HTERT RPE-1 (cell line): Measurements from ENCODE around the gene POU2F2.
"Not testable (repeated sequence)": the region's sequence is repeated elsewhere in the genome, so short reads cannot be mapped to it uniquely, and the experiment has no call there.

ENCODE experiments used
- in situ Hi-C: fragments of 300-500 bp; cut with MboI; formaldehyde crosslinking; loops from 4 replicates; pipeline ENCODE4 v1.14.3; 2020; ENCODE audit warnings: low sequenced_read_pairs

The POU2F2 gene

DNA sequence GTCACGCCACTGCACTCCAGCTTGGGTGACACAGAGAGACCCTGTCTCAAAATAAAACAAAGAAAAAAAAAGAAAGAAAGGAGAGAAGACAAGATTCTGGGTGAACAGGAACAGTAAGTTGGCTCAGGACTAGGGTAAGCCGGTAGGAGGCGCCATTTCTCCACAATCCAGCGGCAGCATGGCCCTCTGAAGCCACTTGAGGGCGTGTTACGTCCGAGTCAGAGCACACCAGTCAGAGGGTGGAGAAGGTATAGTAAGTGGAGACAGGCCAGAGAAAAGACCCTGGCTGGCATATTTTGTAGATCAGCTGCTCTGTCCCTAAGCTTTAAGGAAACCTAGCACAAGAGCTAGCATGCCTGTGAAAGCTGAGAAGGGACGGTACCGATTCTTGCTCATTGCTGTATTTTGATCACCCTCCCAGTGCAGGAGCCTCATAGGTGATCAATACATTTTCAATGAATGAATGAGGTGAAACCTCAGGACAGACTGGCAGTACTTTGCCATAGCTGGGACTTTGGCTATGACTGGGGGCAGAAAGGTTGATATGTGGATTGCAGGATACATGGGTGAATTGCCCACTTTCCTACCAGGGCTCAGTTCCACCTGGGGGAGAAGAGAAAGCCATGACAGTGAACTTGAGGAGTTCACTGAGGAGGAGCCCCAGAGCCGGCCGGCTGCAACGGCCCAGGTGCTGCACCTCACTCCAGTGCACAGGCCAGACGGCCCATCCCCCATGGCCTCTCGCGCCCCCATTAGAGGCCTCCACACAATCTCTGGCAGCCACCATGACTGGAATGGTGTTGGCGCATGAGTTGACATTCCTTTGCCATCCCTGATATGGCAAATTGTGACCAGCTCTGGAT lies 23.5 kb downstream of the POU2F2 start:
- in situ Hi-C loops, result no loop called here

DNA sequence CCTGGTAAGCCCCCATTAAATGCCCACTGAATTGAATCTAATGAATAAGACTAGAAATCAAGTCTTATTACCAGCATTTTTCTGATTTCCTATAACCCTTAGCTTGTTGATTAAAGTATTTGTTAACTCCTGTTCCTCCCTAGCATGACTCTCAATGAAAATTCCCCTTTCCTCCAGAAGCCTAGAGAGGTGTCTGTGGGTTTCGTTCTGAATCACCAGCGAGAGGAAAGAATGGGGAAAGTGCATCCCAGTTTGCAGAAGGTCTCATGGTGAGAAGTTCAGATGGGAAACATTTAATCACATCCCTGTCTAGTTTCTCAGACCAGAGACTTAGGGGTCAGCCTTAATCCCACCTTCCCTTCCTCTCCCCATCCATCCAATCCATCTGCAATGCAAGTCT lies 26.9 kb downstream of the POU2F2 start:
- in situ Hi-C loops, result no loop called here

DNA sequence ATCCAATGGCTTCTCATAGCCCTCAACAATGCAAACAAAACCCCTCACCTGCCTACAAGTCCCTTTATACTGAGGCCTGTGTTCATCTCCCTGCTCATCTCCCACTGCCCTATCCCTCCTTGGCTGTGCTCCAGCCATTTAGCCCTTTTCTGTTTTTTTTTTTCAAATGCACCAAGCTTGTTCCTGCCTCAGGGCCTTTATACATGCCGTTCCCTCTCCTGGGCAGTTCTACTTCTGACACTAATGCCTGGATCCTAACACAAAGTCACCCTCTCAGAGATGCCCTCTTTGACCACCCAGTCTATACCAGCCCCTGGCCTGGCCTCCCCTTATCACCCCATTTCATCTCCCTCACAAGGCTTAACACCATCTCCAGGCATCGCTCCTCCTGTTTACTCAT lies 29.4 kb downstream of the POU2F2 start:
- in situ Hi-C loops, result no loop called here

DNA sequence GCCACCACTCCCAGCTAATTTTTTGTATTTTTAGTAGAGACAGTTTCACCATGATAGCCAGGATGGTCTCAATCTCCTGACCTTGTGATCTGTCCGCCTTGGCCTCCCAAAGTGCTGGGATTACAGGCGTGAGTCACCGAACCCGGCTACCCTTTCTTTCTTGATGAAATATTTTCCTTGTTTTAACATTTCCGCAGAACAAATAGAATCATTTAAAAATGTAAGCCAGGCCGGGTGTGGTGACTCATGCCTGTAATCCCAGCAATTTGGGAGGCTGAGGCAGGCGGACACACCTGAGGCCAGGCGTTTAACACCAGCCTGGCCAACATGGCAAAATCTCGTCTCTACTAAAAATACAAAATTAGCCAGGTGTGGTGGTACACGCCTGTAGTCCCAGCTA lies 32.0 kb downstream of the POU2F2 start:
- in situ Hi-C loops, result not testable (repeated sequence)

DNA sequence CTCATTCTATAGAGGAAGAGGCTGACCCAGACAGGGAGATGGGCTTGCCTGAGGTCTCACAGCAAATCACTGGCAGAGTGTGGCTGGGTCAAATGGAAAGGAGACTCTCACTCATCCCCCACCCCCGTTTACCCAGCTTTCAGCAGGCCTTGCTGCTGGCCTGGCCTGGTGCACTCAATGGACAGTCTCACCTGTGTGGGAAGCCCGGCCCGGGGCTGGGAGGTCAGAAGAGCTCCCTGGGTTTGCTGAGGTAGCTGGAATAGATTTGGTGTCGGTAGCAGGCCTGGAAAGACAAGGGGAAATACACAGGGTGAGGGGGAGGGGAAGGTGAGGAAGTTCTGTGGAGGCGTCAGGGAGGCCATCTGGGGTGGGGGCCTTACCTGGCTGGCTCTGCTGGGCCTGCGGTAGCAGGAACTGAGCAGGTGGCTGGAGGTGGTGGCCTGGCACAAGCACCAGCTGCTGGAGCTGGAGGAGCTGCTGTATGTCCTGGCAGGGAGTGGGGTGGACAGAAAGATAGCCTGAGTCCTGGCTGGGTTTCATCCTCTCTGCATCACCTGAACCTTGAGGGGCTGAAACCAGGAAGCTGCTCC lies 32.8 kb downstream of the POU2F2 start:
- in situ Hi-C loops, result no loop called here

DNA sequence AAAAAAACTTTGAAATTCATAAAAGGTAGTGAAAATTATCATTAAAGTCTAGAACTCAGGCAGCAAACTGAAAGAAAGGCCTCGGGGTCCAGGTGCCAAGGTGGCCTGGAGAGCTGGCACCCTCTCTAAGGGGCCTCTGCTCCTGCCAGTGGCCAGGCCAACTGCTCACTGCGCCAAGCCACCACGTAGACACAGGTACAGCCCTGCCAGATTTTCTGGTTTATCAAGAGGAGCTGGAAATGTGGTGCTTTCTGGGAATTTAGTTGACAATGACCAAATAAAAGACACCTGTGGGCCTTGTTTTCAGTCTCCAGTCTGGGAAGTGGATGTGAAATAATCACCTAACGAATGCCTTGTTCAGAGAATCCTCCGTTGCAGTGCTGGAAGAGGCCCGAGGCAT lies 33.5 kb downstream of the POU2F2 start:
- in situ Hi-C loops, result no loop called here

DNA sequence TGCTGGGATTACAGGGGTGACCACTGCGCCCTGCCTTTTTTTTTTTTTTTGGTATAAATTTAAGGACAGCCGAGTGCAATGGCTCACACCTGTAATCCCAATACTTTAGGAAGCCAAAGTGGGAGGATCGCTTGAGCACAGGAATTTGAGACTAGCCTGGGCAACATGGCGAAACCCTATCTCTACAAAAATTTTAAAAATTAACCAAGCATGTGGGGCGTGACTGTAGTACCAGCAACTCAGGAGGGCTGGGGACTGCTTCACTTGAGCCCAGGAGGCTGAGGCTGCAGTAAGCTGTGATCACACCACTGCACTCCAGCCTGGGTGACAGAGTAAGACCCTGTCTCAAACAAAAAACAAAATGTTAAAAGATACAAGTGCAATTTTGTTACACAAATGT lies 34.8 kb downstream of the POU2F2 start:
- in situ Hi-C loops, result no loop called here

DNA sequence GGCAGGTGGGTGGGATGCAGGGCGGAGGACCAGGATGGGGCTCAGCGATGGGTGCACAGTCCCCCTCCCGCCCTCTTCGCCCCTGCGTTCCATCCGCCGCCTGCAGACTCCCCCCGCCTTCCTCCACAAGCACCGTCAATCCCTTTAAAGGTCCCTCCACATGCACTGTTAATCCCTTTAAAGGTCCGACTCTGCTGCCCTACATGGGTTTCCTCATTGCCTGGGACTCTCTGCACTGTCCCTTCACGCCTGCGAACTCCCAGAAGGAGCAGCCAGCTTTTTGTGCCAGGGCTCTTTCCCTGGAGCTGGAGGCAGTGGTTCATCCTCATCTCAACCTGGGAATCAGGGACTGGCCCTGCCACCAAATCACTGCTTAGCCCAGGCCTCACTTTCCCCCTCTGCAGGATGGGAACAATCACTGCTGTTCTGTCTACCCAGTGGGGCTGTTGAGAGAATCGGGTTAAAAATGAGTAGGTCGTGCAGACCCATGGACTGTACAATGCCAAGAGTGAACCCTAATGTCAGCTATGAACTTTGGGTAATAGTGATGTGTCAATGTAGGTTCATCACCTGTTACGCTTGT lies 35.9 kb downstream of the POU2F2 start:
- in situ Hi-C loops, result no loop called here

DNA sequence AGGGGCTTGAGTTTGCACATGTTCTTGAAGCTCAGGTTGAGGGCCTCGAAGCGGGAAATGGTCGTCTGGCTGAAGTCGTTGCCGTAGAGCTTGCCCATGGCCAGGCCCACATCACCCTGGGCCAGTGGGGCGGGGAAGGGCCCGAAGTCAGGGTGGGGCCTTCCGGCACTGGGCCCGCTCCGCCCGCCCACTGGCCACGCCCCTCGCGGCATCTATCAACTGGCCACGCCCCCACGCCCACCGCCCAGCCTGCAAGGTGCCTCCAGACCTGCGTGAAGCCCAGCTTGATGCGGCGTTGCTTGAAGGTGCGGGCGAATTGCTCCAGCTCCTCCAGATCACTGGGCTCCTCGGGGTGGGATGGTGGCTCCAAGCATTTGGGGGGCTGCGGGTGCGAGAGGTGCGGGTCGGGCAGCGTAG lies 36.4 kb downstream of the POU2F2 start:
- in situ Hi-C loops, result no loop called here

DNA sequence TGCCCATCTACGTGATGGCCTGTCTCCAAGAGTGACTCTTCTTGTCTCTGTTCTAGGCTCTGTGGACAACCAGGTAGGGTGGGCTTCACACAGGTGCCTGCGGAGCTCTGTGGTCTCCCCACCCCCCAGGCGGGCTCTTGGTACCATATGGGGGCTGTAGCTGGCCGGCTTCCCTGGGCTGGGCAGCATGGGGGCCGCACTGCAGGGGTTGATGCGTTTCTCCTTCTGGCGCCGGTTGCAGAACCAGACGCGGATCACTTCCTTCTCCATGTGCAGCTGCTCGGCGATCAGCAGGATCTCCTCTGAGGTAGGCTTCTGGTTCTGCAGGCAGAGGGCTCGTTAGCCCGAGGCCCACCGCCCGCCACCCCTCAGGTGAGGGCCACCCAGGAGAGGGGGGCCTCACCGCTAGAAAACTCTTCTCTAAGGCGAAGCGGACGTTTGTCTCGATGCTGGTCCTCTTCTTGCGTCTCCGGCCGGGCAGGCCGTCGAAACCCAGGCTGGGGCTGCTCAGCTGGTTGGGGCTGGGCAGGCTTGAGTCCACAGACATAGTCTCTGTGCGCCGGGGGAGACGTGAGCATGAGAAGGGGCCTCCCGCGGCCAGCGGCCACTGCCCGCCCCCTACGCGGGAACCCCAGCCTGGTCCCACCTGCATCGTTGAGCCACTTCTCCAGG lies 37.0 kb downstream of the POU2F2 start:
- in situ Hi-C loops, result no loop called here

DNA sequence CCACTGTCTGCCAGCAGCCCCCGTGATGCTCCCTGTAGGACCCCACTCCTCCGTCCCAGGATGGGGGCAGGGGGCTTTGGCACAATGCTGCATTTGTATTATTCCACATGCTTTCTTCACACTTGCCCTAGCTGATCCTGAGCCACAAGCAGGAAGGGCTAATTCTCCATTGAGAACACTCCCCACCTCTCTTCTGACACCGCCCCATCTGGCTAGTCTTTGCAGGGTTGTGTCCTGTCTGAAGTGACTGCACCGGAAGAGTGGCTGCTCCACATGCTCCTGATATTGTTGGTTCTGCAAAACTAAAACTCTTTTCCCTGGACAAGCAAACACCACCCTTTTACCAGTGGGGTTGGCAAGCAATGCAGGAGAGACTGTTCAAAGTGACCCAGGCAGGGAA lies 38.3 kb downstream of the POU2F2 start:
- in situ Hi-C loops, result no loop called here

DNA sequence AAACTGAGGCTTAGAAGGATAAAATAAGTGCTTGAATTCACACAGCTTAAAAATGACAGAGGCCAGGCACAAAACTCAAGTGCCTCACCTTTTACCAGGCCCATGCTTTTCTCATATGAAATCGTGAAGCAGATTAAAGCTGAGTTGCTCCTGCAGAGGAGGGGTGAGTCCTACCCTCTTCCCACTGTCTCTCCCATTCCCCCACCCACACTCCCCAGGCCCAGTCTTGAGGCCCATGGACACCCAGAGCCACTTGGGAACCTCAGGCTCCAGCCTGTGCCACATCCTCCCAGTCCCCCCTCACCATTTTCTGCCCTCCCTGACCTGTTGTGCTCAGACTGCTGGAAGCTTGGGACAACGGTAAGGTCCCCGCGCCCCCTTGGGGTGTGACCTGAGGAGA lies 38.7 kb downstream of the POU2F2 start:
- in situ Hi-C loops, result no loop called here

DNA sequence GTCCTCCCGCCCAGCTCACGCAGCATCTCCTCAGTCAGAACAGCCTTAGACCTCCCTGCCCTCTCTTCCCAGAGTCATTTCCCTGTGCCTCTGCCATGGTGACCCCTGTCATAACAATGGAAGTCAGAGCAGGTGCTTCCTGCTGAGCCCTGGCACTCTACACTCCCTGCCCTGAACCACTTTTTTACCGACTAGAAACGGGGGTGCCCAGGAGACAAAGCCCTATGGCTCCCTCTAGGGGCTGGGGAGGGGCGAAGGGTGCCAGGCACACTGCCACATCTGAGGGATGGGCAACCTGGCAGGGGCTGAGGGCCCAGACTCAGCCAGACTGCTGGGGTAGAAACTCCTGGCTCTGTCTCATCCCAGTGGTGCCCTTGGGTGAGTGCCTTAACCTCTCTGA lies 39.9 kb downstream of the POU2F2 start:
- in situ Hi-C loops, result no loop called here

DNA sequence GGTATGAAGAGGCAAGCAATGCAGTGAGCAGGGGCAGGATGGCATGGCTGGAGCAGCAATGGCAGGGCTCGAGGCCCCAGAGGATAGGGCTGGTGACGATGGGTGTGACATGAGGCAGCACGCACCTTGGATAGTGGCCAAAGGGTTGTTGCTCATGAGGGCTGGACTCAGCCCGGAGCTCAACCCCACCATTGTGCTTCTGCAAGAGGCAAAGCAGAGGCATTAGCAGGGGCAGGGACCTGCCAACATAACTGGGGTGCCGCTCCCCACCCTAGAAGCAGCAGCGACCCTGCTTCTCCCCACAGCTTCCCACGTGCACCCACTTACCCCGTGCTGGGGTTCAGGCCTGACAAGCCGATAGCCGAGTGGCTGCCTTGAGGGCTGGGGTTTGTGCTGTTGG lies 40.5 kb downstream of the POU2F2 start:
- in situ Hi-C loops, result no loop called here

DNA sequence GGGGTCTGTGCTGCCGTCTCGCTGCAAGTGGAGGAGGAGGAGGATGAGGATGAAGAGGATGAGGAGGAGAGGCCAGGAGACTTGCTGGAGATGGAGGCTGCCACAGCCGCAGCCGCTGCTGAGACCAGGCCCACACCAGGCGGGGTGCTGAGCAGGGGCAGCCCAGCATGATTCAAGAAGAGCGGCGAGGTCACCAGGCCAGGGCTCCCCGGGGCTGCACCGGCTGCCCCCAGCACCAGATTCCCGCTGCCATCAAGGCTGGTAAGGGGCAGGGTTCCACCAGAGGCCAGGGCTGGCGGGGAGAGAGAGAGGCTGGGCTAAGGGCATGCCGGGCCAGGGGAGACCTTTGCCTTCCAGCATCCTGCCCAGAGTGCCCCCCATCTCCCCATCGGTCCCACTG lies 40.9 kb downstream of the POU2F2 start:
- in situ Hi-C loops, result no loop called here

DNA sequence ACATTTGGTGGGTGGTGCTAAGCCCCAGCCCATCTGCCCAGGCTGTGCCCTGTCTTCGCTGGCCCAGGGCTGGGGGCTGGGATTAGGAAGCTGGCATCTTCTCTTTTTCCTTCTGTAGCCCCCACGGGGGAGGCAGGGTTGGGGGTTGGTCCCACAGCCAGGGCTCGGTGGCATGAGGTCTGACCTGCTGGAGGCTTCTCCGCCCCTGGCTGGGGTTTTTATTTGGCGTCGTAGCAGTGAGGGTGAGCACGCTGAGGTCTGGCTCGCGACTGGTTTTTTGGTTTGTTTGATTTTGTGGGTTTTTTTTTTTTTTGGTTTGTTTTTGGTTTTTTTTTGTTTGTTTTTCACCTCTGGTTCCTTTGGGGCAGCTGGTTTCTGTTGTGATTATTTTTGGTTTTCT lies 41.6 kb downstream of the POU2F2 start:
- in situ Hi-C loops, result no loop called here

DNA sequence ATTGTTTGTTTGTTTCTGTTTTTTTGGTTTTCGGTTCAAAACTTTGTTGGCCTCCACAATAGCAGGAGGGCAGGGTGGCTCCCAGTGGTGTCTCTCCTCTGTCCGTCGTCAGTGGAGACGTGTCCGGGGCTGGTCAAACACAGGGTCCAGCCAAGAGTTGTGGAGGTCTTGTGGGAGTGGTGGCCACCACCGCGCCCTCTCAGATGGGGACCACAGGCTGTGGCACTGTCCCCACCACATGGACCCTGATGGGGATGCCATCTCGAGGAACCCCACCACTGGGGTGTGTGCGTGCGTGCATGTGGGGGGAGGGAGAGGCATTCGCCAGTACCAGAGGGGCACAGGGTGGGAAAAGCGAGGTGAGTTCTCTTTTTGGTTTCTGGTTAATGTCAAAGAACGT lies 42.5 kb downstream of the POU2F2 start:
- in situ Hi-C loops, result no loop called here

DNA sequence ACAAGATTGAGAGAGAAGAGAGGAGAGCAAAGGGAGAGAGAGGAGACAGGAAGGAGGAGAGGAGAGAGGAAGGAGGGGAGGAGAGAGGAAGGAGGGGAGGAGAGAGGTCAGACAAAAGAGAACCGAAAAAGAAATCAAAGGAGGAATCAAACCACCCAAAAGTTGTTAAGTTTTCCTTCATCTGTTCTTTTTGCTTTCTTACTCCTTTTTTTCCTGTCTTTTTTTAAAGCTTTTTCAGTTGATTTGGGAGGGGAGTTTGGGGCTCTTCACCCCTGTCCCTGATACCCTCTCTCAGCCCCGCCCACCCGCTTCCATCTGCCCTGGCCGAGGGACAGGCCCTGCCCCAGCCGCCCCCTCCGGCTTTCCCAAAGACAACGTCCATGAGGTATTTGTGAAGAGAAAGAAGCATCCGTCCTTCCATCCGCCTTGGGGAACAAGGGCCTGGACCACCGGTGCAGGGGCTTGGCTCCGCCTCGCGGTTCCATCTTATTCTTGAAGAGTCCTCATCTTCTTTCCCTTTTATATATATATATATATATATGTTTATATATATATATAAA lies 43.0 kb downstream of the POU2F2 start:
- in situ Hi-C loops, result no loop called here

DNA sequence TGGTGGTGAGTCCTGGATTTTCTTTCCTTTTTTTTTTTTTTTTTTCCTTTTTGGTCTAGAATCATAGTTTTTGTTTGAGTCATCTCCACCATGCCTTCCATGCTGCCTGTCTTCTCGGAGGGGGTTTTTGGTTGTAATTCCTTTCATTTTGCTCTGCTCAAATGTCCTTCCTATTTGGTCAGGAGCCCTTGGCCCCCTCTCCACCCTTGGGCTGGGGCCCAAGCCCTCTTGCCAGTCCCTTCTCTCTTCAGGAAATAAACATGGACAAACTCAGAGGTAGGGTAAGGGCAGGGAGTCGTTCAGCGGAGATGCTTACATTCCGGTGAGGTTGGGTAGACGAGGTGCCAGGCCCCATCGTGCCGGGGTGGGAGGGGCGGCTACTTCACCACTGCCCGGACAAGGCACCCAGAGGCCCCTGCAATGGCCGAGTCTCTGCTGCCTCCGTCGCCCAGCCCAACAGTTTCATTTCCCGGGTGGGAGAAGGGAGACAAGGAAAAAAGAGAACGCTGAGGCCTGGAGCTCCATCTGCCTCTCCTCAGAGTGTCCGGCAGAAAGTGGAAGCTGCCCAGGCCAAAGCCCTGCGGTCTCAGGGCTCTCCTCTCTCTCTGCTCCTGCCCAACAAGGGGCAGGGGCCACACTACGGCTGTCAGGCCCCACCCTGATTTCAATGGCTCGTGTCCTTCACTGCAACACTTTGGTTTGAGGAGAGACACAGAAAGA lies 43.6 kb downstream of the POU2F2 start:
- in situ Hi-C loops, result no loop called here

DNA sequence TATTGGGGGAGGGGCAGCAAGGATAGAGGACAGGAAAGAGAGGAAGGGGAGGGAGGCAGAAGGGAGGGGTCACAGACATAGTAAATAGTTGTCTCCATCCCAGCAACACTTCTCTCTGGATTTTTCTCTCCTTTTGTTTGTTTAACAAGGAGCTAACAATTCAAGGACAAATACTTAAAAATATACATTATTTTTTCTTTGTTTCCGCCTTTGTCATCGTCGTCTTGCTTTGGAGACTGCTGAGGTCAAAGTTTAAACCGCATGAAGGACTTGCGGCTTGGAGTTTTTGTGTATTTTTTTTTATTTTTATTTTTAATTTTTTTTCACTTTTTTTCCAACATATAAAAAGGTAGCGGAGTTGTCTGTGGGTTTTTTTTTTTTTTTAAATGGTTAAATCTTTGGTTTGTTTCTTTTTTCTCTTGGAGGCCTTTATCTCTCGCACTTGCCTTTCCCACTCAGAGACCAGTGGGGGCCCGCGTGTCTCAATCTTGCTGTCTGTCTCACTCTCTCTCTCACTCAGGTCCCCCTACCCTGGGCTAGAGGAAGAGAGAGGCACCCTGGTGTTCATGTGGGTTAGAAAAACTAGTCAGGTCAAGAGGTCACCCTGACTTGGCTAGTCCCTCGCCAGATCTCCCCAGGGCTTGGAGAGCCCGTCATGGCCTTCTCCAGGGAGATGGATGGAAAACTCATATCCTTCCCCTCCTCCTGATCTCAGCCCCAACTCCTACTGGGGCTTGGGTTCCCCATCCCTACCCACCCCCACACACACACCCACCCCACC lies 45.3 kb downstream of the POU2F2 start:
- in situ Hi-C loops, result no loop called here
